DMS153 treated with DMSO at 0.1 percent for 48 hours (cell line): ENCODE data around the gene HSBP1.

Experiments
- DNase-seq: peaks from one replicate; lab custom pipeline; 2025; ENCODE audit not compliant: unreplicated experiment; lab: John Stamatoyannopoulos, UW

The HSBP1 gene

GRCh38 chr16:83807710-83808572, at the start of gene HSBP1:
Gene HSBP1, plus strand, starts transcription at chr16:83807978. Its CDS starts 99 bp downstream, at chr16:83808077.
- peak; percentile 66 for DNase-seq

- DNase-seq, result no peak
These were observed 45.4 kb upstream of the HSBP1 start for GRCh38 chr16:83762141-83762991.

GRCh38 chr16:83762992-83763358, 44.8 kb upstream of the HSBP1 start:
- no peak for DNase-seq

- DNase-seq, result no peak
These were observed 38.8 kb upstream of the HSBP1 start for GRCh38 chr16:83768986-83769385.

GRCh38 chr16:83769397-83770008, 38.3 kb upstream of the HSBP1 start:
- no peak for DNase-seq

- DNase-seq, result peak; percentile 67
These were observed 36.4 kb upstream of the HSBP1 start for GRCh38 chr16:83771306-83771942.

- DNase-seq, result no peak
These were observed 35.0 kb upstream of the HSBP1 start for GRCh38 chr16:83772806-83773205.

- DNase-seq, result no peak
These were observed 33.7 kb upstream of the HSBP1 start for GRCh38 chr16:83774066-83774465.

- DNase-seq, result no peak
These were observed 30.8 kb upstream of the HSBP1 start for GRCh38 chr16:83776944-83777343.

GRCh38 chr16:83779886-83780285, 27.9 kb upstream of the HSBP1 start:
- DNase-seq, result peak; percentile 9

- no peak for DNase-seq
These were observed 22.3 kb upstream of the HSBP1 start for GRCh38 chr16:83785455-83785854.

- DNase-seq, result no peak
These were observed 18.0 kb upstream of the HSBP1 start for GRCh38 chr16:83789642-83790401.

GRCh38 chr16:83791916-83792315, 15.9 kb upstream of the HSBP1 start:
- DNase-seq, result no peak

- DNase-seq, result no peak
These were observed 15.4 kb upstream of the HSBP1 start for GRCh38 chr16:83792391-83792790.

GRCh38 chr16:83793179-83793578, 14.6 kb upstream of the HSBP1 start:
- DNase-seq, result no peak

- DNase-seq, result no peak
These were observed 12.8 kb upstream of the HSBP1 start for GRCh38 chr16:83794860-83795554.

GRCh38 chr16:83797013-83797412, 10.8 kb upstream of the HSBP1 start:
- DNase-seq, result peak; percentile 73

- no peak for DNase-seq
These were observed 8.4 kb upstream of the HSBP1 start for GRCh38 chr16:83799336-83799735.

- DNase-seq, result no peak
These were observed 5.6 kb upstream of the HSBP1 start for GRCh38 chr16:83802135-83802534.
